Measurements from ENCODE around the gene OR6C68. TPM values are rescaled to one million over a fixed set of nuclear protein-coding genes. Genes with fewer than 3 reads are reported as not detected.
A peak's percentile ranks its signal among the peaks of the same experiment; 100 is the strongest.
"Not testable (repeated sequence)": the region's sequence is repeated elsewhere in the genome, so short reads cannot be mapped to it uniquely, and the experiment has no call there.

The OR6C68 gene
- polyA plus RNA-seq, 2 of the 4 experiments (the other 2 are of a cell fraction): not detected

DNA sequence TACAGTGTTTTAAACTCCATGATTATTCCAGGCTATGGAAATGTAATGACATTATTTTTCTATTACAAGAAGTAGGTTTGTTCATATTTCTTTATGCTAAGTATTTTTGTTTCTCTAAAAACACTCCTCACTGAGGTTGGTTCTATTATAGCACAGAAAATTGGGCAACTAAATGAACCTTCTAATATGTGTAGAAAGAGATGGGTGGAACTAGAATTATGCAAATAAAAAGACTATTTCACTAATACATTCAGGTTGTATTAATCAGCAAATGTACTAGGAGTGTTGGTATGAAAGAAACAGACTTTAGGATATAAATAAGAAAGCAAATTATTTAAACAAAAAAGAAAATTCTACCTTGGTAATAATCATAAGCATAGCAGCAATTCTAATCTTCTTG, 43.4 kb upstream of the OR6C68 start:
- Histone ChIP-seq H3K27ac (no peak overlapping the region), H3K4me2 (no peak overlapping the region), H3K4me1 (no peaks in the 10 kb centered on the region), H3K9me3 (no peaks in the 10 kb centered on the region), H3K4me3 (no peak overlapping the region)
- POLR2A ChIA-PET: no interaction called here
- no peak for DNase-seq (ENCODE audit: low read depth in 1 of 2, low spot score in 1 of 2)
- TF ChIP-seq HES2 (IDR thresholded peaks at IDR 0.05) (no peak), RFX5 (IDR thresholded peaks at IDR 0.05) (no peak), POLR2A (IDR thresholded peaks at IDR 0.05; ENCODE audit: low read length) (no peak), ZNF302 (CRISPR knock-in tag; IDR thresholded peaks at IDR 0.05) (no peak), ESRRA (IDR thresholded peaks at IDR 0.05; ENCODE audit: borderline replicate concordance, low read length) (no peak), EHMT2 (IDR thresholded peaks at IDR 0.05; ENCODE audit: low read depth) (no peak), JUN (IDR thresholded peaks at IDR 0.05) (no peak), HDAC2 (IDR thresholded peaks at IDR 0.05) (no peak), CBX8 (IDR thresholded peaks at IDR 0.05) (no peak), TP53 (CRISPR knock-in tag; IDR thresholded peaks at IDR 0.05) (no peak), CBX2 (IDR thresholded peaks at IDR 0.05; ENCODE audit: borderline replicate concordance, low read depth) (no peak), CHD2 (IDR thresholded peaks at IDR 0.05; ENCODE audit: low read length, partially characterized antibody) (no peak), ZC3H11A (IDR thresholded peaks at IDR 0.05) (no peak), HOXB5 (CRISPR knock-in tag; IDR thresholded peaks at IDR 0.05) (no peak), MAZ (IDR thresholded peaks at IDR 0.05; ENCODE audit: borderline replicate concordance, low read depth, low read length) (no peak), SMC3 (IDR thresholded peaks at IDR 0.05) (no peak), EHF (CRISPR knock-in tag; IDR thresholded peaks at IDR 0.05) (no peak)
- TF ChIP-seq, protein P1, sequence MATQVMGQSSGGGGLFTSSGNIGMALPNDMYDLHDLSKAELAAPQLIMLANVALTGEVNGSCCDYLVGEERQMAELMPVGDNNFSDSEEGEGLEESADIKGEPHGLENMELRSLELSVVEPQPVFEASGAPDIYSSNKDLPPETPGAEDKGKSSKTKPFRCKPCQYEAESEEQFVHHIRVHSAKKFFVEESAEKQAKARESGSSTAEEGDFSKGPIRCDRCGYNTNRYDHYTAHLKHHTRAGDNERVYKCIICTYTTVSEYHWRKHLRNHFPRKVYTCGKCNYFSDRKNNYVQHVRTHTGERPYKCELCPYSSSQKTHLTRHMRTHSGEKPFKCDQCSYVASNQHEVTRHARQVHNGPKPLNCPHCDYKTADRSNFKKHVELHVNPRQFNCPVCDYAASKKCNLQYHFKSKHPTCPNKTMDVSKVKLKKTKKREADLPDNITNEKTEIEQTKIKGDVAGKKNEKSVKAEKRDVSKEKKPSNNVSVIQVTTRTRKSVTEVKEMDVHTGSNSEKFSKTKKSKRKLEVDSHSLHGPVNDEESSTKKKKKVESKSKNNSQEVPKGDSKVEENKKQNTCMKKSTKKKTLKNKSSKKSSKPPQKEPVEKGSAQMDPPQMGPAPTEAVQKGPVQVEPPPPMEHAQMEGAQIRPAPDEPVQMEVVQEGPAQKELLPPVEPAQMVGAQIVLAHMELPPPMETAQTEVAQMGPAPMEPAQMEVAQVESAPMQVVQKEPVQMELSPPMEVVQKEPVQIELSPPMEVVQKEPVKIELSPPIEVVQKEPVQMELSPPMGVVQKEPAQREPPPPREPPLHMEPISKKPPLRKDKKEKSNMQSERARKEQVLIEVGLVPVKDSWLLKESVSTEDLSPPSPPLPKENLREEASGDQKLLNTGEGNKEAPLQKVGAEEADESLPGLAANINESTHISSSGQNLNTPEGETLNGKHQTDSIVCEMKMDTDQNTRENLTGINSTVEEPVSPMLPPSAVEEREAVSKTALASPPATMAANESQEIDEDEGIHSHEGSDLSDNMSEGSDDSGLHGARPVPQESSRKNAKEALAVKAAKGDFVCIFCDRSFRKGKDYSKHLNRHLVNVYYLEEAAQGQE (IDR thresholded peaks at IDR 0.05): no peak
- TF ChIP-seq, protein P2, sequence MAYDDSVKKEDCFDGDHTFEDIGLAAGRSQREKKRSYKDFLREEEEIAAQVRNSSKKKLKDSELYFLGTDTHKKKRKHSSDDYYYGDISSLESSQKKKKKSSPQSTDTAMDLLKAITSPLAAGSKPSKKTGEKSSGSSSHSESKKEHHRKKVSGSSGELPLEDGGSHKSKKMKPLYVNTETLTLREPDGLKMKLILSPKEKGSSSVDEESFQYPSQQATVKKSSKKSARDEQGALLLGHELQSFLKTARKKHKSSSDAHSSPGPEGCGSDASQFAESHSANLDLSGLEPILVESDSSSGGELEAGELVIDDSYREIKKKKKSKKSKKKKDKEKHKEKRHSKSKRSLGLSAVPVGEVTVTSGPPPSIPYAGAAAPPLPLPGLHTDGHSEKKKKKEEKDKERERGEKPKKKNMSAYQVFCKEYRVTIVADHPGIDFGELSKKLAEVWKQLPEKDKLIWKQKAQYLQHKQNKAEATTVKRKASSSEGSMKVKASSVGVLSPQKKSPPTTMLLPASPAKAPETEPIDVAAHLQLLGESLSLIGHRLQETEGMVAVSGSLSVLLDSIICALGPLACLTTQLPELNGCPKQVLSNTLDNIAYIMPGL (CRISPR knock-in tag; IDR thresholded peaks at IDR 0.05; ENCODE audit: borderline replicate concordance): no peak
- no peak for ATAC-seq
- CTCF ChIA-PET: no interaction called here
- FAIRE-seq: peak; percentile 49

DNA sequence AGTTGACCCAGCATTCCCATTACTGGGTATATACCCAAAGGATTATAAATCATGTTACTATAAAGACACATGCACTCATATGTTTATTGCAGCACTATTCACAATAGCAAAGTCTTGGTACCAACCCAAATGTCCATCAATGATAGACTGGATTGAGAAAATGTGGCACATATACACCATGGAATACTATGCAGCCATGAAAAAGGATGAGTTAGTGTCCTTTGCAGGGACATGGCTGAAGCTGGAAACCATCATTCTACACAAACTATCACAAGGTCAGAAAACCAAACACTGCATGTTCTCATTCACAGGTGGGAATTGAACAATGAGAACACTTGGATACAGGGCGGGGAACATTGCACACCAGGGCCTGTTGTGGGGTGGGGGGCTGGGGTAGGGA, 27.3 kb upstream of the OR6C68 start:
- FAIRE-seq; ATAC-seq; CTCF ChIA-PET; DNase-seq (ENCODE audit: low read depth in 1 of 2, low spot score in 1 of 2); POLR2A ChIA-PET; H3K4me3 ChIP-seq; H3K4me1 ChIP-seq; H3K27ac ChIP-seq; H3K4me2 ChIP-seq; H3K9me3 ChIP-seq: not testable (repeated sequence)
- 0% methylated on average over 1 of the region's 1 CpG for WGBS (ENCODE audit: missing lambda C conversion rate)

DNA sequence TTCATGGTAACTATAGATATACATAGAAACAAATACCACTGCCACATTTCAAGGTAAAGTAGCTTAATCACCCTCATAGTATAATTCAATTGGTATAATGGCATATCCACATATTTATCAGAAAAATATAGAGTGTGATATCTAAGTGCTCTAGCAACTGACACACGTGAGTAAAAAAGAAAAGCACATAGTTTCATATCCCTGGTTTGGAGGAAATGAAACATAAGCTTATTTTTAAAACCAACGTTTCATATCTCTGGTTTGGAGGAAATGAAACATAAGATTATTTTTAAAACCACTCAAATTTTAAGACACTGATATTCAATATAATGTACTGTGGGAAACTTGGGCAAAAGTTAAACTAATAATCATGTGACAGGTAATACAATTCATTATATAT, 24.3 kb upstream of the OR6C68 start:
- DNase-seq (ENCODE audit: low read depth in 1 of 2, low spot score in 1 of 2) (no peak), ATAC-seq (no peak), FAIRE-seq (peak; percentile 13)
- TF ChIP-seq, protein P3, sequence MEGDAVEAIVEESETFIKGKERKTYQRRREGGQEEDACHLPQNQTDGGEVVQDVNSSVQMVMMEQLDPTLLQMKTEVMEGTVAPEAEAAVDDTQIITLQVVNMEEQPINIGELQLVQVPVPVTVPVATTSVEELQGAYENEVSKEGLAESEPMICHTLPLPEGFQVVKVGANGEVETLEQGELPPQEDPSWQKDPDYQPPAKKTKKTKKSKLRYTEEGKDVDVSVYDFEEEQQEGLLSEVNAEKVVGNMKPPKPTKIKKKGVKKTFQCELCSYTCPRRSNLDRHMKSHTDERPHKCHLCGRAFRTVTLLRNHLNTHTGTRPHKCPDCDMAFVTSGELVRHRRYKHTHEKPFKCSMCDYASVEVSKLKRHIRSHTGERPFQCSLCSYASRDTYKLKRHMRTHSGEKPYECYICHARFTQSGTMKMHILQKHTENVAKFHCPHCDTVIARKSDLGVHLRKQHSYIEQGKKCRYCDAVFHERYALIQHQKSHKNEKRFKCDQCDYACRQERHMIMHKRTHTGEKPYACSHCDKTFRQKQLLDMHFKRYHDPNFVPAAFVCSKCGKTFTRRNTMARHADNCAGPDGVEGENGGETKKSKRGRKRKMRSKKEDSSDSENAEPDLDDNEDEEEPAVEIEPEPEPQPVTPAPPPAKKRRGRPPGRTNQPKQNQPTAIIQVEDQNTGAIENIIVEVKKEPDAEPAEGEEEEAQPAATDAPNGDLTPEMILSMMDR (IDR thresholded peaks at IDR 0.05): no peak
- TF ChIP-seq POLR2AphosphoS2 (conservative IDR thresholded peaks at IDR 0.05; ENCODE audit: low read length) (no peak), ZNF302 (CRISPR knock-in tag; IDR thresholded peaks at IDR 0.05) (no peak), EHF (CRISPR knock-in tag; IDR thresholded peaks at IDR 0.05) (no peak), ESRRA (IDR thresholded peaks at IDR 0.05; ENCODE audit: borderline replicate concordance, low read length) (no peak), RAD21 (conservative IDR thresholded peaks at IDR 0.05 in 1 of 2, IDR thresholded peaks at IDR 0.05 in 1 of 2) (no peak), HDAC2 (IDR thresholded peaks at IDR 0.05) (no peak), GATA3 (IDR thresholded peaks at IDR 0.05; ENCODE audit: borderline replicate concordance) (no peak), MAFK (IDR thresholded peaks at IDR 0.05; ENCODE audit: partially characterized antibody) (no peak), JUNB (IDR thresholded peaks at IDR 0.05) (no peak), SREBF2 (IDR thresholded peaks at IDR 0.05) (no peak), RFX5 (IDR thresholded peaks at IDR 0.05) (no peak), RARB (CRISPR knock-in tag; IDR thresholded peaks at IDR 0.05) (no peak), EHMT2 (IDR thresholded peaks at IDR 0.05; ENCODE audit: low read depth) (no peak), USF2 (IDR thresholded peaks at IDR 0.05) (no peak), TP53 (CRISPR knock-in tag; IDR thresholded peaks at IDR 0.05) (no peak), FOSB (CRISPR knock-in tag; IDR thresholded peaks at IDR 0.05) (no peak), ZC3H11A (IDR thresholded peaks at IDR 0.05) (no peak)
- H3K27ac ChIP-seq: no peak overlapping the region
- H3K9me3 ChIP-seq: no peaks in the 10 kb centered on the region
- no peak overlapping the region for H3K4me2 ChIP-seq
- POLR2A ChIA-PET: no interaction called here
- no peak overlapping the region for H3K4me3 ChIP-seq
- no peaks in the 10 kb centered on the region for H3K4me1 ChIP-seq
- CTCF ChIA-PET: no interaction called here
- WGBS (ENCODE audit: missing lambda C conversion rate): 1% methylated on average over 2 of the region's 2 CpGs
